ENCODE results near the gene RAPGEF1.
A peak's percentile ranks its signal among the peaks of the same experiment; 100 is the strongest.
"Not testable (repeated sequence)": the region's sequence is repeated elsewhere in the genome, so short reads cannot be mapped to it uniquely, and the experiment has no call there.

RAPGEF1 gene

GRCh38 chr9:131549186-131549585 is 190.7 kb downstream of the RAPGEF1 start:
- not testable (repeated sequence) for FAIRE-seq; DNase-seq (ENCODE audit: insufficient read length, low spot score)

DNA sequence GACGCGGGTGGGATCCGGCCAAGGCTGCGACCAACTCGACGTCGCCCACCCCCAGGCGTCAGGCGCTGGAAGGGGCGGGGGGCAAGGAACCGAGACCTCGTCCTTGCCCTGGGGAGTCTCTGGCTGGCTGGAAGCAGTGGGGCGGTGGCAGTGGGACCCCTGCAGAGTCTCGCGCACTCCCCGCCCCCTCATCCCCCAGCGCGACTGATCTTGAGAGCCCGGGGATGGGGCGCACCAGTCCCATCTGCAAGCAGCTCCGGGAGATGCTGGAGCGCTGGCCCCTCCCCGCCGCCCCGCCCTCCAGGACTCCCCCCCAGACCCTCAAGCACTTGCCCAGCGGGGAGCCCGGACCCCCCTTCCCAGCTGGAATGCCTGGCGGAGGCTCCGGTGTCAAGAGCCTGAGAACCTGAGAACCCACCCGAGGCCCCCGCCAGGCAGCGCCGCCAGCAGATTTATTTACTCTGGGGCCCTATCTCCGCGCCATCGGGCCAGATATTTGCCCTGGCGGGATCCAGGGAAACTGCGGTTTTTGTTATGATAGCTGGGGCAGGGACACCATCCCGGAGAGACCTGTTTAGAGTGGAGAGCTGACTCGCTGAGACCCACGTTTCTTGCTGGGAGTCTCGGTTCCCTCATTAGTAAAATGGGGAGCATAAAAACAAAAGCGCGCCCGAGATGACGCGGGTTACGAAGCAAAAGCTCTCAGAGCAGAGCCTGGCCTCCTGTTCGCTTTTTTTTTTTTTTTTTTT is 193.4 kb downstream of the RAPGEF1 start:
- peak; percentile 39 for DNase-seq (ENCODE audit: insufficient read length, low spot score)
- FAIRE-seq: no peak

DNA sequence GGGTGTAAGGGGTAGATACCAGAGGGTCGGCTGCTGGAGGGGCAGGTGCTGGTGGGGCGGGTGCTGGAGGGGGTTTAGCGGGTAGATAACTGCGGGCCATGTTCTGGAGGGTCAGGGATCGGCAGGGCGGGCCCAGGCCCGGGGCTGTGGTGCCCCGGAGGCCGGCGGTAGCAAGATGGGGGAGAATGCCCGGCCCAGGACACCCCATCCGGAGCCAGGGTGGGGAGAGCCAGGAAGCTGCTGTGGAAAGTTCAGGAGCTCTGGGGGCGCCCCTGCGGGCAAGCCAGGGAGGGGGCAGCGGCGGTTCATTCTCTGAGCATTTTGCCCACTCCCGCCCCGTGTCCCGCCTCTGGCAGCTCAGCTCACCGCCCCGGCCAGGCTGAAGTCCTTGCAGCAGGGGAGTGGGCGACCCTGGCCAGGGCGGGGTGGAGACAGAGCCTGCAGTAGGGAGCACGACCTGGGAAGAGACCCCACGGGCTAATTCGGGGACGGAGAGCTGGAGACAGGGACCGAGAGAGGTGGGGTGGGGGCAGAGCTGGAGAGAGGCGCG is 194.0 kb downstream of the RAPGEF1 start:
- DNase-seq (ENCODE audit: insufficient read length, low spot score) (no peak), FAIRE-seq (no peak)

DNA sequence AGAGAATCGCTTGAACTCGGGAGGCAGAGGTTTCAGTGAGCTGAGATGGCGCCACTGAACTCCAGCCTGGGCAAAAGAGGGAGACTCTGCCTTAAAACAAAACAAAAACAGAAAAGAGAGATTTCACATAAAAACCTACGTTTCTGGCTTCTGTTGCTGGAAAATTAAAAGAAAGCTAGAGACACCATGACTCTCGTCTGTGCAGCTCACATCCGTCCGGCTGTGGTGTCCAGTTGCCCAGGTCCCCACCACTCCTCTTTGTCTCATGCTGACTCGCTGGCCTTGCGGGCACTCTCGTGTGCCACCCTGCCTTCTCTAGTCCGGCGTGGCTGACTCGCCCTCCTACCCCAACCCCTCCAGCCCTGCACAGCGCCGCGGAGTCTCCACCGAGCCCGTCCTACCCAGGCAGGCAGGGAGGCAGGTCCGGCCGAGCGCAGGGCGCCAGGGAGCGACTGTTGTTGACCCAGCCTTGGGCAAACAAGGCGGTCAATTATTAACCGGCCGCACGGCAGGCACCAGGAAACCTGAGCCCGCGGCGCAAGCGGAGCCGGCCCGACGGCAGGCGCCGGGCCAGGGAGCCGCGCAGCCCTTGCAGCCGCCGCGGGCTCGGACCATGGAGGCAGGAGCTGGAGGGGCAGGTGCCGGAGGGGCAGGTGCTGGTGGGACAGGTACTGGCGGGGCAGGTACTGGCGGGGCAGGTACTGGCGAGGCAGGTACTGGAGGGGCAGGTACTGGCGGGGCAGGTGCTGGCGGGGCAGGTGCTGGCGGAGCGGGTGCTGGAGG is 194.7 kb downstream of the RAPGEF1 start, which contains the start of gene PRRT1B:
TSS of gene PRRT1B (plus strand) at position 521 of the 783 bp plus-strand sequence. CDS start at position 614, 93 bp downstream.
- no peak for FAIRE-seq
- no peak for DNase-seq (ENCODE audit: insufficient read length, low spot score)

DNA sequence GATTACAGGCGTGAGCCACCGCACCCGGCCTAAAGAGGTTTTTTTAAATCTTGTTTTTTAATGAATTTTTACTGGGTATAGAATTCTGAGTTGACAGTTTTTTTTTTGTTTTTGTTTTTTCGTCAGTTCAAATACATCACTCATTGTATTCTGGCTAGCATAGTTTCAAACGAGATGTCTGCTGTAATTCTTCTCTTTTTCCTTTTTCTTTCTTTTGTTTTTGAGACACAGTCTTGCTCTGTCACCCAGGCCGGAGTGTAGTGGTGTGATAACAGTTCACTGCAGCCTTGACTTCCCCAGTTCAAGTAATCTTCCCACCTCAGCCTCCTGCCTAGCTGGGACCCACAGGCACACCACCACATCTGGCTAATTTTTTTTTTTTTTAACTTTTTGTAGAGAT is 196.7 kb downstream of the RAPGEF1 start:
- no peak for FAIRE-seq
- no peak for DNase-seq (ENCODE audit: insufficient read length, low spot score)

DNA sequence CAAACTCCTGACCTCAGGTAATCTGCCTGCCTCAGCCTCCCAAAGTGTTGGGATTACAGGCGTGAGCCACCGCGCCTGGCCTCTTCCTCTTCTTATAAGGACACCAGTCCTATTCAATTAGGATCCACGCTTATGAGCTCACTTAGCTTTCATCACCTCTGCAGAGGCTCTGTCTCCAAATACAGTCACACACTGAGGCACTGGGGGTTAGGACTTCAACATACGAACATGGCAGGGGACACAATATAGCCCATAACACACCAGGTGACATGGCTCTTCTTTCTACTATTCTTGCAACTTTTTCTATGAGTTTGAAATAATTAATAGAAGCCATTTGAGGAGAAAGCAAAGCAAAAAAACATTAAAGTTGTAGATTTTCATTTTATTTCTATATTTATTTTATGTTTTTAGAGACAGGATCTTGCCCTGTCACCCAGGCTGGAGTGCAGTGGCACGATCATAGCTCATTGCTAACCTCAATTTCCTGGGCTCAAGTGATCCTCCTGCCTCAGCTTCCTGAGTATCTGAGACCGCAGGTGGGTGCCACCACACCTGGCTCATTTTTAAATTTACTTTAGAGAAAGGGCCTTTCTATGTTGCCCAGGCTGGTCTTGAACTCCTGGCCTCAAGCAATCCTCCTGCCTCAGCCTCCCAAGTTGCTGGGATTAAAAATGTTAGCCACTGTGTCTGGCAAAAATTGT is 200.5 kb downstream of the RAPGEF1 start:
- DNase-seq (ENCODE audit: insufficient read length, low spot score) (no peak), FAIRE-seq (no peak)

- no peak for FAIRE-seq
- no peak for DNase-seq (ENCODE audit: insufficient read length, low spot score)
Measured at GRCh38 chr9:131537946-131538345, 201.9 kb downstream of the RAPGEF1 start.

- FAIRE-seq (no peak), DNase-seq (ENCODE audit: insufficient read length, low spot score) (no peak)
Measured at GRCh38 chr9:131534721-131535237, 205.1 kb downstream of the RAPGEF1 start.

DNA sequence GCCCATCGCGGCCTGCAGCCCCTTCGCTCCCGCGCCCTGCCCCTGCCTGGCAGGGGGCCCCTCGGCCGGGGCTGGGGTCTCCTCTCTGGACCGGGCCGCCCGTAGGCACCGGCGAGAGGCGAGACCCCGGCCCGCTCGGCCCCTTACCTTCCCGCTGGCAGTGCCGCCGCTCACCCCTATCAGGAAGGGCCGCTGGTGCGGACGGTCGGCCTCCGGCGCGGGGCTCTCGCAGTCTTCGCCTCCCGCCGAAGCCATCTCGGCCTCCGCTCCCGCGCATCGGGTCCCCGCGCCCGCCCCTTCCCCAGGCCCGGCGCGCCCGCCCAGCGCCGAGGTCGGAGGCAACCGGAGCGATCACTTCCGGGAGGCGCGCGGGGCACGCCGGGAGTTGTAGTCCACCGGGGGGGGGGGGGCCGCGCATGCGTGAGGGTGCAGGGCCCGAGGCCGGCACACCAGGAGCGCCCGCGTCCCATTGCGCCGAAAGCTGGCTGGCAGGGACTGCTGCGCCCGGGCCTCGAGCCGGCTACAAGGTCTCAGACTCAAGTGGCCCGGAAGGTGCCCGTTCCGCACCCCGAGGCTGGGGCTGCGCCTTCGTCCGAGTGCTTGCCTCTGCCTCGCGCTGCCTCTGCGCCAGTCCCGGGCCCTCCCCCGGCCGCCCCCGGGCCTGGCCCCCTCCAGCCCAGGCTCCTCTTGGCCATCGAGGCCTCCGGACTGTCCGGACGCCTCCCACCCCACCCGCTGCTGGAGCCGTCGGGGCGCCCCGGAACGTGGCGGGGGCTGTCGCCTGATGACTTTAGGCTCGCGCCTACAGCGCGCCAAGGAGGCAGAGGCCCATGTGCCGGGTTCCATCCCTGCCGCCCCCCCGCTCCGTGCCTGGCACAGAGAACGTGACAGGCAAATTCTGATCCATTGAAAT is 208.7 kb downstream of the RAPGEF1 start, which contains the start of gene UCK1:
TSS of gene UCK1 (minus strand) at position 344 of the 913 bp plus-strand sequence. CDS start at position 255, 89 bp downstream.
- peak; percentile 93 for DNase-seq (ENCODE audit: insufficient read length, low spot score)
- no peak for FAIRE-seq

- peak; percentile 50 for DNase-seq (ENCODE audit: insufficient read length, low spot score)
- no peak for FAIRE-seq
Measured at GRCh38 chr9:131530546-131530919, 209.3 kb downstream of the RAPGEF1 start.

GRCh38 chr9:131529597-131530545 is 210.0 kb downstream of the RAPGEF1 start:
- FAIRE-seq (no peak), DNase-seq (ENCODE audit: insufficient read length, low spot score) (no peak)

DNA sequence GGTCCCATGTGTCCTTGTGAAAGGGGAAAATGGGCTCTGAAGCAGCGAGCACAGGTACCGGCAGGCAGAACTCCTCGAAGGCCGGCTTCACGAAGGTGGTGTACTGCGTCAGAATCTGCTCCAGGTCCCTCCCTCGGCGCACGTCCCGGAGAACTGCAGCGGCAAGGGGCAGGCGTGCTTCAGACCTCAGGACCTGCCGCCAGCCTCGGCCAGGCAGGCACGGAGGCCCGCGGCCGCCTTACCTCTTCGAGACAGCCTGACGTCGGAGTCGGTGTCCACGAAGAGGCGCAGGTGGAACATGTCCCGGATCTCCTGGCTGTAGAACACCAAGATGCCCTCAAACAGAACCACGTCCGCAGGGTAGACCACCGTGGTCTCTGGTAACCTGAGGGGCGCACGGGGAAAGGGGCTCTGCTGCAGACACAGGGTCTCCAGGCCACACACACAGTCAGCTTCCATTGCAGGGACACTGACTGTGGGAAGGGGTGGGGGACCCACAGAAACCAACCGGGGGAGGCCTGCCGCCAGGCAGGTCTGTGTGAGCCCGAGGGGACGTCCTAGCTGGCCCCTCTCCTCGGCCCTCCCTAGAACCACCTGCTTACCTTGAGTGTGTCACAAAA is 210.9 kb downstream of the RAPGEF1 start:
- FAIRE-seq (no peak), DNase-seq (ENCODE audit: insufficient read length, low spot score) (no peak)

DNA sequence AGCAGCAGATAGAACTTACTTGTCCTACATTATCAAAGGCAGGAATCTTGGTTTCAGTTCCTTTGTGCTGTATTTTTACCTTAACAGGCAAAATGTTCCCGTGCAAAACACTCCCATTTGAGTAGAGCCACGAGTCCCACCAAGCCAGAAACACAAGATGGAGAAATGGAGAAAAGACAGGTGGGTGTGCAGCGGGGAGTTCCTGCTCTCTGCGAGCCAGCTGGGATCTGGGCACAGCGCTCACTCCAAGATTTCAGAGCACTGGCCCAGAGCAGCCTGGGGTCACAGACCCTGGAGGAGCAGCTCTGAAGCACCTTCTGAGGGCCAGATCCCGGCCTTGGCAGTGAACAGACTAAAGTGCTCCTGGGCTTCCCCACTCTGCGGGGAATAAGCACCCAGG is 211.7 kb downstream of the RAPGEF1 start:
- FAIRE-seq (no peak), DNase-seq (ENCODE audit: insufficient read length, low spot score) (no peak)

All from HTR-8/SVneo (cell line).